DOHH2 (cell line): ENCODE data around the gene FRYL.

Experiments used
- EZH2phosphoT487 ChIP-seq: fragments of 200-600 bp; sonication (generic); IDR thresholded peaks from 2 replicates; pipeline ENCODE4 v1.6.1; 2017; ENCODE audit warnings: borderline replicate concordance, mild to moderate bottlenecking, antibody characterized with exemption, low read length, moderate library complexity, mixed read lengths
- TF ChIP-seq, protein P1 (sequence below): fragments of 200-600 bp; sonication (generic); IDR thresholded peaks from one replicate; pipeline ENCODE4 v1.5.1; 2014; ENCODE audit warnings: antibody characterized with exemption, mild to moderate bottlenecking, low read depth, low read length; ENCODE audit not compliant: poor library complexity, severe bottlenecking

DNA sequence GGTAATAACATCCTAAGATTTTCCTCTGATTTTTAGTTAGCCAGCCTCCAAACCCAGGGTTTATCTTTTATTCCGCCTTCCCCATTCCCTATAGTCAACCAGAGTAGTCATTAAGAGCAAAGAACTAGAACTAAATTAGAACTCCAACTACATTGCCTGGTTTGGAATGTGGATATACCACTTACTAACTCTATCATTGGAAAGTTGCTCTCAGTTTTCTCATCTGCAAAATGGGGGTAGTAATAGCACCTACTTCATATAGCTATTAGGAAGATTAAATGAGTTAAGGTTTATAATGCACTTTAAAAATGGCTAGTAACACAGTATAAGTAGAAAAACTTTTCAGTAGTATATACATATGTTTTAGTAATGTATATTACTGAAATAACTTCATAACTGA lies 226.4 kb downstream of the FRYL start:
- TF ChIP-seq, protein P1, sequence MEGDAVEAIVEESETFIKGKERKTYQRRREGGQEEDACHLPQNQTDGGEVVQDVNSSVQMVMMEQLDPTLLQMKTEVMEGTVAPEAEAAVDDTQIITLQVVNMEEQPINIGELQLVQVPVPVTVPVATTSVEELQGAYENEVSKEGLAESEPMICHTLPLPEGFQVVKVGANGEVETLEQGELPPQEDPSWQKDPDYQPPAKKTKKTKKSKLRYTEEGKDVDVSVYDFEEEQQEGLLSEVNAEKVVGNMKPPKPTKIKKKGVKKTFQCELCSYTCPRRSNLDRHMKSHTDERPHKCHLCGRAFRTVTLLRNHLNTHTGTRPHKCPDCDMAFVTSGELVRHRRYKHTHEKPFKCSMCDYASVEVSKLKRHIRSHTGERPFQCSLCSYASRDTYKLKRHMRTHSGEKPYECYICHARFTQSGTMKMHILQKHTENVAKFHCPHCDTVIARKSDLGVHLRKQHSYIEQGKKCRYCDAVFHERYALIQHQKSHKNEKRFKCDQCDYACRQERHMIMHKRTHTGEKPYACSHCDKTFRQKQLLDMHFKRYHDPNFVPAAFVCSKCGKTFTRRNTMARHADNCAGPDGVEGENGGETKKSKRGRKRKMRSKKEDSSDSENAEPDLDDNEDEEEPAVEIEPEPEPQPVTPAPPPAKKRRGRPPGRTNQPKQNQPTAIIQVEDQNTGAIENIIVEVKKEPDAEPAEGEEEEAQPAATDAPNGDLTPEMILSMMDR = no peak
- no peak for TF ChIP-seq EZH2phosphoT487
